Esophagus muscularis mucosa (tissue), 4 donors: ENCODE data around the gene RPLP2.

Source experiments
- CTCF ChIP-seq, 3 experiments: fragments of 200-600 bp in 2 of 3; fragments of 450-650 bp in 1 of 3; sonication (generic) in 2 of 3; IDR thresholded peaks; one replicate each; pipeline ENCODE4 v1.5.1; 2017 to 2019; ENCODE audit warnings: antibody characterized with exemption in 3 of 3, mild to moderate bottlenecking in 2 of 3, moderate library complexity in 1 of 3
- EP300 ChIP-seq: sonication (generic); formaldehyde crosslinking; IDR thresholded peaks from one replicate; pipeline ENCODE4 v1.6.1; 2017; ENCODE audit warnings: antibody characterized with exemption
- POLR2A ChIP-seq: fragments of 450-650 bp; IDR thresholded peaks from one replicate; pipeline ENCODE4 v1.6.1; 2017; ENCODE audit warnings: antibody characterized with exemption, moderate library complexity, mild to moderate bottlenecking, low read depth
- POLR2AphosphoS5 ChIP-seq, 2 donors: sonication (generic); formaldehyde crosslinking; IDR thresholded peaks; one replicate each; pipeline ENCODE4 v1.6.1; 2017; ENCODE audit warnings: antibody characterized with exemption in 2 of 2

GRCh38 chr11:850775-851763, 41.3 kb downstream of the RPLP2 start:
- TF ChIP-seq EP300 (no peak), CTCF (IDR thresholded peaks at IDR 0.05) (no peak), POLR2A (no peak), POLR2AphosphoS5 (IDR thresholded peaks at IDR 0.05) (no peak)
